Chondrocyte (in vitro differentiated cells): Measurements from ENCODE around the gene INPP4A. TPM values are rescaled to one million over a fixed set of nuclear protein-coding genes. Genes with fewer than 3 reads are reported as not detected.

Source experiments
- DNase-seq: peaks from one replicate; pipeline ENCODE4 v3.0.0; 2021; ENCODE audit warnings: mixed read lengths, low spot score
- H3K27ac Mint-ChIP-seq: one replicate; pipeline ENCODE4 v1.8.0; 2021; ENCODE audit warnings: mild to moderate bottlenecking, moderate library complexity, mixed read lengths; ENCODE audit not compliant: unreplicated experiment
- H3K27me3 Mint-ChIP-seq: 2 replicates; pipeline ENCODE4 v1.8.0; 2021; ENCODE audit warnings: low read depth, mixed read lengths
- H3K36me3 Mint-ChIP-seq: 2 replicates; pipeline ENCODE4 v1.8.0; 2021; ENCODE audit warnings: low read depth, mixed read lengths
- H3K4me1 Mint-ChIP-seq: 2 replicates; pipeline ENCODE4 v1.8.0; 2021; ENCODE audit warnings: low read depth, mild to moderate bottlenecking, mixed read lengths
- H3K4me3 Mint-ChIP-seq: one replicate; pipeline ENCODE4 v1.8.0; 2021; ENCODE audit warnings: mild to moderate bottlenecking, moderate library complexity, mixed read lengths; ENCODE audit not compliant: unreplicated experiment
- H3K9me3 Mint-ChIP-seq: 2 replicates; pipeline ENCODE4 v1.8.0; 2021; ENCODE audit warnings: low read depth, mixed read lengths
- total RNA-seq: library from RNA; stranded (reverse); gene quantifications from 3 replicates; pipeline ENCODE4 v1.2.1, GENCODE V29; 2021
- TF ChIP-seq, protein P1 (sequence below): fragments of 200-600 bp; sonication (generic); IDR thresholded peaks from 2 replicates; pipeline ENCODE4 v1.5.0; 2021; ENCODE audit warnings: antibody characterized with exemption, mild to moderate bottlenecking, moderate library complexity

INPP4A gene
- total RNA-seq, 1 donor from 2014 or later = 26.1 TPM

DNA sequence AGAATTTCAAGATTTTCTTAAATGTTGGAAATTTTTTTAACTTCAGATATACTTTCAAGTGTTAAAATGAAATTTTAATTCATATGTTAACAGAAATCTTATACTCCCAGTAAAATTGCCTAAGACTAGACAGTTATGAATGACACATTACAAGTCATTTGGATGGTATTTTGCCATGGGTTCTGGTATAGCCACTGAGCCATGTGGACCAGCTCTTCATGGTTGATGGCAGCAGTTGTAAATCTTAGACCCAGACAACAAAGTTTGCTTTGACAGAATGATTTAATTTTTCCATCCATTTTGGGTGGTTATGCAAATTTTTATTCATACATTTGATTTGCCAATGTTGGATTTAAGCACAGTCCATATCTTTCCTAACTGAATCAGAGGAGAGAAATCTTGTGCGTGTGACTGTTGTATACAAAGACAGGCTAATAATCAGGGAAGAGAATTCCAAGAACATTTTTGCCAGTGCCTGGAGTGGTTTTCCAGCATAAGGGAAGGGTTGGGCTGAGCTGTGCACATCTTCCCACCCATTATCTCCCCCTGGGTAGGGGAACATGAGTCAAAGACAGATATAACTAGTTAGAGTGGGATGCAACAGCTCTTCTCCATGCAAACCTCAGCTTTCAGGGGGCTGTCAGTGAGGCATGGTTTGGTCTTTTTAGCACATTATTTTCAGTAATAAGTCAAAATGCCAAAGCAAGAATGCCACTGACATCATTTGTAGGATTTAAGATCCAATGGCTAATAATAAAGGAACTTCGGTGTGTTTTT, 28.1 kb upstream of the INPP4A start:
- TF ChIP-seq, protein P1, sequence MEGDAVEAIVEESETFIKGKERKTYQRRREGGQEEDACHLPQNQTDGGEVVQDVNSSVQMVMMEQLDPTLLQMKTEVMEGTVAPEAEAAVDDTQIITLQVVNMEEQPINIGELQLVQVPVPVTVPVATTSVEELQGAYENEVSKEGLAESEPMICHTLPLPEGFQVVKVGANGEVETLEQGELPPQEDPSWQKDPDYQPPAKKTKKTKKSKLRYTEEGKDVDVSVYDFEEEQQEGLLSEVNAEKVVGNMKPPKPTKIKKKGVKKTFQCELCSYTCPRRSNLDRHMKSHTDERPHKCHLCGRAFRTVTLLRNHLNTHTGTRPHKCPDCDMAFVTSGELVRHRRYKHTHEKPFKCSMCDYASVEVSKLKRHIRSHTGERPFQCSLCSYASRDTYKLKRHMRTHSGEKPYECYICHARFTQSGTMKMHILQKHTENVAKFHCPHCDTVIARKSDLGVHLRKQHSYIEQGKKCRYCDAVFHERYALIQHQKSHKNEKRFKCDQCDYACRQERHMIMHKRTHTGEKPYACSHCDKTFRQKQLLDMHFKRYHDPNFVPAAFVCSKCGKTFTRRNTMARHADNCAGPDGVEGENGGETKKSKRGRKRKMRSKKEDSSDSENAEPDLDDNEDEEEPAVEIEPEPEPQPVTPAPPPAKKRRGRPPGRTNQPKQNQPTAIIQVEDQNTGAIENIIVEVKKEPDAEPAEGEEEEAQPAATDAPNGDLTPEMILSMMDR = no peak
- H3K27me3 Mint-ChIP-seq = peaks cover 12% of the 10 kb centered on the region
- no peak overlapping the region for H3K27ac Mint-ChIP-seq
- no peak for DNase-seq
- no peaks in the 10 kb centered on the region for H3K36me3 Mint-ChIP-seq
- H3K4me3 Mint-ChIP-seq = no peak overlapping the region
- no peaks in the 10 kb centered on the region for H3K4me1 Mint-ChIP-seq
- H3K9me3 Mint-ChIP-seq = peaks cover 3% of the 10 kb centered on the region

DNA sequence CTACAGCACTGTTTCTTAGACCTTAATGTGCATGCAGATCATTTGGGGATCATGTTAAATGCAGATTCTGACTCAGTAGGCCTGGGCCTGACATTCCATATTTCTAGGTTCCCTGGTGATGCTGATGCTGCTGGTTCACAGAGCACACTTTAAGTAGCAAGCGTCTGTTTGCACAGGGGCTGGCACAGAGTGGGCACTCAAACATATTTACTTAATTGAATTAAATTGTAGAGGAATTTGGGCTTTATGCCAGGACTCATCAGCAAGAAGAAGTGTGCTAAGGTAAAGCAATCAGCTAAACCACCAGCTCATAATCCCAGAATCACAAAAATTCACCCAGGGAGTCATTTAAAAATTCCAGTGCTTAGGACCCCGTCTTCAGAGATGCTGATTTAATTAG, 25.1 kb upstream of the INPP4A start:
- H3K27ac Mint-ChIP-seq = no peak overlapping the region
- H3K4me3 Mint-ChIP-seq = no peak overlapping the region
- H3K9me3 Mint-ChIP-seq = peaks cover 11% of the 10 kb centered on the region
- peaks cover 13% of the 10 kb centered on the region for H3K27me3 Mint-ChIP-seq
- peaks cover 4% of the 10 kb centered on the region for H3K36me3 Mint-ChIP-seq
- TF ChIP-seq, protein P1 = no peak
- no peaks in the 10 kb centered on the region for H3K4me1 Mint-ChIP-seq
- no peak for DNase-seq

DNA sequence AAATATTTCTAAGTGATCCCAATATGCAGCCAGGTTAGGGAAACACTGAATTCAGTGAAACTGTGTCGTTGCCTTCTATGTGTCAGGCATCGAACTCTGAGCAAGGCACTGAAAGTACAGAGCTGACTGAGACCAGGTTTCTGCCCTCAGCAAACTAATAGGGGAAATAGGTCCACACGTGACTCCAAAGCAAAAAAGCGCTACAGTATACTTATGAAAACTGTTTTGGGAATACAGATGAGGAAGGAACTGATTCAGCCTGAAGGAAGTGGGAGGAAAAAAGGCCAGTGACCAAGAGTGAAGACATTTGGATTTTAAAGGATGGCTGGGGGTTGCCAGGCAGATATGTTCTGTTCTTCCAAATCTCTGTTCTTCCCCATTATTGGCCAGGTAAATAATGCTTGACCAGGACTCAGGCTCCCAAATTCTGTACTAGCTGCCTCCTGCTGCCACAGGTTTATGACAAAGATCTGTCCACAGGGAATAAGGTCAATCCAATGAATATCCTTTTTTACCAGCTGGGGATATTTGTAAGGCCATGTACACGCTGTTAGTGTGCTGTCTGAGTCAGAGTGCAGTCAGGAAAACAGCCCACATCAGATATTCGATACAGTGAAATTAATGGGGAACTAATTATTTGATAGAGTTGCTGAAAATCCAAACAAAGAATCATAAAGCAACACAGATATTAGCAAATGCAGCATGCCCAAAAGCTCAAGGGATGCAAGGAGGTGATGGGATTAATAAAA, 24.5 kb upstream of the INPP4A start:
- Mint-ChIP-seq H3K4me3 (no peak overlapping the region), H3K27ac (no peak overlapping the region), H3K36me3 (peaks cover 4% of the 10 kb centered on the region), H3K9me3 (peaks cover 9% of the 10 kb centered on the region), H3K27me3 (peaks cover 13% of the 10 kb centered on the region), H3K4me1 (no peaks in the 10 kb centered on the region)
- DNase-seq = no peak
- TF ChIP-seq, protein P1 = no peak

DNA sequence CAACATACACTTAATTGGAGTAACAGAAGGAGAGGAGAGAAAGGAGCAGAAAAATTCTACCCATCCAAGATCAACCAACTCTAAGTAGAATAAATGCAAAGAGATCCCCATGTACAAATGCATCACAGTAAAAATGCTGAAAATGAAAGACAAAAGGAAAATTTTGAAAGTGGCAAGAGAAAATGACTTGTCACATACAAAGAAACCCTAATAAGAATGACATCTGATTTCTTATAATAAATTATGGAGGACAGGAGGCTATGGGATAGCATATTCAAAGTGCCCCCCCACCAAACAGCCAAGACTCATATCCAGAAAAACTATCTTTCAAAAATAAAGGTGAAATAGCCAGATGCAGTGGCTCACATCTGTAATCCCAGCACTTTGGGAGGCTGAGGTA, 22.2 kb upstream of the INPP4A start:
- no peak overlapping the region for H3K27ac Mint-ChIP-seq

DNA sequence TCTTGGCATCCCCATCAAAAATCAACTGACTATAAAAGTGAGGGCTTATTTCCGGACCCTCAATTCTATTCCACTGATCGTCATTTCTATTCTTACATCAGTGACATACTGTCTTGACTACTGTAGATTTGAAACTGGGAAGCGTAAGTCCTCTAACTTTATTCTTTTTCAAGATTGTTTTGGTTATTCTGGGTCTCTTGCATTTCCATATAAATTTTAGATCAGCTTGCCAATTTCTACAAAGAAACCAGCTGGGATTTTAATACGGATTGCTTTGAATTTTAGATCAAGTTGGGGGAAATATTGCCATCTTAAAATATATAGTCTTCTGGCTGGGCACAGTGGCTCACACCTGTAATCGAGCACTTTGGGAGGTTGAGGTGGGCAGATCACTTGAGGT, 17.9 kb upstream of the INPP4A start:
- Mint-ChIP-seq H3K4me3 (no peak overlapping the region), H3K36me3 (peaks cover 4% of the 10 kb centered on the region), H3K4me1 (no peaks in the 10 kb centered on the region), H3K27me3 (peaks cover 20% of the 10 kb centered on the region), H3K9me3 (peaks cover 9% of the 10 kb centered on the region), H3K27ac (no peak overlapping the region)
- TF ChIP-seq, protein P1 = no peak
- DNase-seq = no peak

More for the DNA sequence above, 22.2 kb upstream of the INPP4A start:
- Mint-ChIP-seq H3K9me3 (peaks cover 9% of the 10 kb centered on the region), H3K36me3 (peaks cover 4% of the 10 kb centered on the region), H3K27me3 (peaks cover 22% of the 10 kb centered on the region), H3K4me3 (no peak overlapping the region), H3K4me1 (no peaks in the 10 kb centered on the region)
- no peak for DNase-seq
- TF ChIP-seq, protein P1 = no peak
